HepG2 (cell line): Measurements from ENCODE around the gene COG5. TPM values are rescaled to one million over a fixed set of nuclear protein-coding genes. Genes with fewer than 3 reads are reported as not detected.

Source experiments
- ATAC-seq: fragments of 200-7000 bp; cut with Tn5 transposase; 3 replicates; pipeline ENCODE4 v1.9.1; 2020; ENCODE audit warnings: mild to moderate bottlenecking, moderate library complexity
- BruUV-seq: library from RNA; stranded (reverse); fragments of 400-500 nt; replicated peaks from 2 replicates; lab custom pipeline; 2021; lab: Mats Ljungman, UMichigan
- CTCF ChIA-PET: fragments of 300-600 bp; formaldehyde crosslinking; extraction: SDS; loops from one replicate; lab custom pipeline; 2021; ENCODE audit warnings: low total read pairs, inconsistent platforms, low intra/inter-chr PET ratio; lab: Yijun Ruan, JAX
- POLR2A ChIA-PET: fragments of 350-600 bp; sonication (Branson Sonifier 250); formaldehyde crosslinking; loops from one replicate; lab custom pipeline; 2020; ENCODE audit warnings: antibody characterized with exemption, inconsistent platforms; lab: Yijun Ruan, JAX
- DNase-seq: peaks from one replicate; pipeline ENCODE4 v3.0.0-alpha.2; 2015; ENCODE audit warnings: low spot score
- FAIRE-seq: peaks from 3 replicates; lab custom pipeline; 2011; peaks lifted over from hg19 to GRCh38; lab: Jason Lieb, UNC
- H2AFZ ChIP-seq: one replicate; pipeline ENCODE4 v1.6.1; 2011; ENCODE audit warnings: low read length, inconsistent platforms
- H3K27ac ChIP-seq: fragments of 300-600 bp; 3 replicates; pipeline ENCODE4 v1.8.0; 2011; ENCODE audit warnings: mixed run types, mild to moderate bottlenecking, mixed read lengths, low read length, inconsistent platforms; ENCODE audit not compliant: insufficient read depth; ENCODE audit errors: extremely low read length
- H3K27me3 ChIP-seq, 2 experiments: fragments of 200-600 bp in 1 of 2; 2 replicates in 1 of 2; 3 replicates in 1 of 2; pipeline versions ENCODE4 v1.6.0 to v1.8.0; 2011; ENCODE audit warnings: low read length in 2 of 2, mild to moderate bottlenecking in 2 of 2, moderate library complexity in 2 of 2, inconsistent platforms in 1 of 2; ENCODE audit not compliant: insufficient read depth in 2 of 2, control insufficient read depth in 1 of 2
- H3K36me3 ChIP-seq, 2 experiments: fragments of 200-600 bp in 1 of 2; replicated peaks in 1 of 2; 2 replicates in 1 of 2; 3 replicates in 1 of 2; pipeline versions ENCODE4 v1.5.1 to v1.8.0; 2011; ENCODE audit warnings: low read length in 2 of 2, inconsistent platforms in 1 of 2; ENCODE audit not compliant: insufficient read depth in 2 of 2, control insufficient read depth in 1 of 2
- H3K4me1 ChIP-seq: 2 replicates; pipeline ENCODE4 v1.5.1; 2012; ENCODE audit warnings: low read length, inconsistent platforms; ENCODE audit not compliant: insufficient read depth
- H3K4me2 ChIP-seq: 2 replicates; pipeline ENCODE4 v1.6.0; 2011; ENCODE audit warnings: low read depth, low read length, inconsistent platforms
- H3K4me3 ChIP-seq, 3 experiments: fragments of 200-600 bp in 1 of 3; sonication (generic), shearing (Covaris generic) in 1 of 3; replicated peaks in 1 of 3; 2 replicates each; pipeline ENCODE4 v1.5.1; 2011 to 2016; ENCODE audit warnings: low read length in 3 of 3, inconsistent platforms in 2 of 3, low read depth in 2 of 3, mild to moderate bottlenecking in 2 of 3, control low read depth in 1 of 3, mixed read lengths in 1 of 3; ENCODE audit not compliant: insufficient read depth in 1 of 3
- H3K79me2 ChIP-seq: one replicate; pipeline ENCODE4 v1.6.1; 2011; ENCODE audit warnings: low read length, inconsistent platforms; ENCODE audit not compliant: insufficient read depth
- H3K9ac ChIP-seq: 2 replicates; pipeline ENCODE4 v1.6.0; 2011; ENCODE audit warnings: mild to moderate bottlenecking, low read depth, low read length, inconsistent platforms; ENCODE audit not compliant: insufficient read depth
- H3K9me3 ChIP-seq: 2 replicates; pipeline ENCODE4 v1.5.1; 2012; ENCODE audit warnings: mild to moderate bottlenecking, low read length
- H4K20me1 ChIP-seq: 2 replicates; pipeline ENCODE4 v1.6.0; 2011; ENCODE audit warnings: inconsistent platforms, mild to moderate bottlenecking, low read length, moderate library complexity; ENCODE audit not compliant: insufficient read depth
- BCL3 ChIP-seq: sonication (generic); formaldehyde crosslinking; IDR thresholded peaks from 2 replicates; pipeline ENCODE4 v1.5.1; 2020; ENCODE audit warnings: mild to moderate bottlenecking, missing genetic modification reagents, moderate library complexity
- KDM3A ChIP-seq: IDR thresholded peaks from 2 replicates; pipeline ENCODE4 v1.6.1; 2018; ENCODE audit warnings: low read depth, missing compliant biosample characterization
- KLF9 ChIP-seq: IDR thresholded peaks from 2 replicates; pipeline ENCODE4 v1.6.1; 2016; ENCODE audit warnings: low read depth
- MXD4 ChIP-seq: IDR thresholded peaks from 2 replicates; pipeline ENCODE4 v1.6.1; 2016; ENCODE audit warnings: mild to moderate bottlenecking, missing biosample characterization, missing genetic modification reagents
- NCOA1 ChIP-seq: sonication (generic); formaldehyde crosslinking; IDR thresholded peaks from 2 replicates; pipeline ENCODE4 v1.9.0; 2021; ENCODE audit warnings: missing genetic modification reagents
- ONECUT2 ChIP-seq: sonication (generic); formaldehyde crosslinking; IDR thresholded peaks from 2 replicates; pipeline ENCODE4 v1.4.0; 2020; ENCODE audit warnings: missing genetic modification reagents
- TEAD2 ChIP-seq: sonication (generic); formaldehyde crosslinking; IDR thresholded peaks from 2 replicates; pipeline ENCODE4 v1.9.0; 2021; ENCODE audit warnings: missing genetic modification reagents
- TIGD3 ChIP-seq: sonication (generic); formaldehyde crosslinking; IDR thresholded peaks from 2 replicates; pipeline ENCODE4 v1.5.1; 2020; ENCODE audit warnings: mild to moderate bottlenecking, missing genetic modification reagents, borderline replicate concordance
- ZNF562 ChIP-seq: sonication (generic); formaldehyde crosslinking; IDR thresholded peaks from 2 replicates; pipeline ENCODE4 v1.8.0; 2022; ENCODE audit warnings: missing genetic modification reagents, borderline replicate concordance
- WGBS: methylation state at CpG from one replicate; pipeline ENCODE4 v1.1.6; 2017; ENCODE audit warnings: low lambda C conversion rate; 5-methylcytosine and 5-hydroxymethylcytosine counted together
- in situ Hi-C: cut with HindIII; loops from 2 replicates; pipeline ENCODE4 v1.10.0; 2017; ENCODE audit warnings: low pct_unique_long_range_greater_than_20kb; ENCODE audit not compliant: extremely low pct_ligation_motif_present
- intact Hi-C: fragments of 100-400 bp; cut with micrococcal nuclease; formaldehyde crosslinking; loops from one replicate; pipeline ENCODE4 v1.10.0; 2022; ENCODE audit not compliant: unreplicated experiment
- polyA plus RNA-seq, 8 experiments: library from polyadenylated mRNA; depleted of rRNA in 3 of 8; stranded (reverse) in 7 of 8; unstranded in 1 of 8; fragments of >200 nt; fragmentation: Illumina TruSeq in 4 of 8; extraction: Trizol in 4 of 8; gene quantifications; 2 replicates each; pipeline versions ENCODE4 v1.2.1 to v1.2.3, GENCODE V29; 2011 to 2016; ENCODE audit warnings: low read depth in 4 of 8, missing spikeins in 1 of 8, mixed read lengths in 1 of 8; ENCODE audit not compliant: insufficient read depth in 1 of 8
- total RNA-seq, 5 experiments: library from RNA; depleted of rRNA; stranded (reverse); fragments of >200 nt; fragmentation: Illumina TruSeq; extraction: Trizol; gene quantifications; 2 replicates each; pipeline ENCODE4 v1.2.3, GENCODE V29; 2016; ENCODE audit warnings: low read depth in 1 of 5

The COG5 gene
- total and polyA plus RNA-seq, 2 of the 13 experiments (the other 11 are each of a cell fraction or from before 2014, with no cell fraction given): 20.4 to 31.3 TPM

- CTCF ChIA-PET: no interaction called here
- no peak for DNase-seq
- Histone ChIP-seq H2AFZ (no peak overlapping the region), H3K4me3 (no peak overlapping the region), H3K27ac (no peak overlapping the region), H3K4me1 (no peaks in the 10 kb centered on the region)
- in situ Hi-C loops (loop anchor here (25.0 kb wide), 2 partner anchors 502 to 677 kb away; partner anchors contain the start of gene DLD), intact Hi-C loops (no loop called here)
- no peak; the same call in 2 of the 3 replicates for ATAC-seq
- TF ChIP-seq KLF9 (CRISPR knock-in tag) (no peak), MXD4 (CRISPR knock-in tag) (no peak), ONECUT2 (CRISPR knock-in tag) (no peak), TIGD3 (CRISPR knock-in tag) (no peak), BCL3 (CRISPR knock-in tag) (no peak), TEAD2 (no peak), NCOA1 (CRISPR knock-in tag) (no peak), KDM3A (CRISPR knock-in tag) (no peak), ZNF562 (CRISPR knock-in tag) (no peak)
- TF ChIP-seq, all 625 proteins: peak for 0
- BruUV-seq: no TSS peak
- H3K36me3 ChIP-seq: peaks cover 6 to 32% of the 10 kb centered on the region in 2 experiments
- no peaks in the 10 kb centered on the region for H3K9me3 ChIP-seq
- no peaks in the 10 kb centered on the region for H4K20me1 ChIP-seq
- H3K27me3 ChIP-seq: no peaks in the 10 kb centered on the region
- no peak for FAIRE-seq
- H3K4me2 ChIP-seq: no peak overlapping the region
- POLR2A ChIA-PET: no interaction called here
- WGBS: 100% methylated on average over 4 of the region's 4 CpGs
- H3K9ac ChIP-seq: no peak overlapping the region
- no peaks in the 10 kb centered on the region for H3K79me2 ChIP-seq
Observed at GRCh38 chr7:107210400-107210799, 353.3 kb downstream of the COG5 start.
